Nephron progenitor cell (in vitro differentiated cells): ENCODE measurements around the gene PXK.

Experiments used
- DNase-seq: peaks from one replicate; pipeline ENCODE4 v3.0.0; 2021
- H3K27ac Mint-ChIP-seq: 2 replicates; pipeline ENCODE4 v1.8.0; 2021; ENCODE audit warnings: mild to moderate bottlenecking, moderate library complexity, mixed read lengths
- H3K27me3 Mint-ChIP-seq: 2 replicates; pipeline ENCODE4 v1.8.0; 2021; ENCODE audit warnings: mild to moderate bottlenecking, low read depth, mixed read lengths; ENCODE audit not compliant: poor library complexity
- H3K36me3 Mint-ChIP-seq: 2 replicates; pipeline ENCODE4 v1.8.0; 2021; ENCODE audit warnings: low read depth, mixed read lengths
- H3K4me1 Mint-ChIP-seq: 2 replicates; pipeline ENCODE4 v1.8.0; 2021; ENCODE audit warnings: mixed read lengths
- H3K4me3 Mint-ChIP-seq: 2 replicates; pipeline ENCODE4 v1.8.0; 2021; ENCODE audit warnings: mild to moderate bottlenecking, moderate library complexity, mixed read lengths
- H3K9me3 Mint-ChIP-seq: 2 replicates; pipeline ENCODE4 v1.8.0; 2021; ENCODE audit warnings: mild to moderate bottlenecking, moderate library complexity, mixed read lengths
- CTCF ChIP-seq: fragments of 200-600 bp; sonication (generic); IDR thresholded peaks from 2 replicates; pipeline ENCODE4 v1.5.0; 2021; ENCODE audit warnings: antibody characterized with exemption

Gene PXK

GRCh38 chr3:58463942-58464271 is 131.2 kb downstream of the PXK start:
- TF ChIP-seq CTCF = no peak
- Mint-ChIP-seq H3K4me3 (no peak overlapping the region), H3K36me3 (no peaks in the 10 kb centered on the region), H3K9me3 (no peaks in the 10 kb centered on the region), H3K27ac (no peak overlapping the region), H3K4me1 (peaks cover 21% of the 10 kb centered on the region), H3K27me3 (no peaks in the 10 kb centered on the region)
- DNase-seq = no peak

GRCh38 chr3:58464866-58465265 is 132.2 kb downstream of the PXK start:
- DNase-seq = no peak
- Mint-ChIP-seq H3K4me1 (peaks cover 31% of the 10 kb centered on the region), H3K4me3 (no peak overlapping the region), H3K9me3 (no peaks in the 10 kb centered on the region), H3K27me3 (no peaks in the 10 kb centered on the region), H3K36me3 (no peaks in the 10 kb centered on the region), H3K27ac (no peak overlapping the region)
- TF ChIP-seq CTCF = no peak

- TF ChIP-seq CTCF = no peak
- no peak overlapping the region for H3K4me3 Mint-ChIP-seq
- no peaks in the 10 kb centered on the region for H3K27me3 Mint-ChIP-seq
- H3K4me1 Mint-ChIP-seq = peaks cover 52% of the 10 kb centered on the region
- no peak for DNase-seq
- H3K36me3 Mint-ChIP-seq = no peaks in the 10 kb centered on the region
- no peak overlapping the region for H3K27ac Mint-ChIP-seq
- H3K9me3 Mint-ChIP-seq = no peaks in the 10 kb centered on the region
Measured at GRCh38 chr3:58466899-58467563, 134.3 kb downstream of the PXK start.

- no peaks in the 10 kb centered on the region for H3K9me3 Mint-ChIP-seq
- no peaks in the 10 kb centered on the region for H3K27me3 Mint-ChIP-seq
- DNase-seq = no peak
- H3K4me3 Mint-ChIP-seq = no peak overlapping the region
- TF ChIP-seq CTCF = no peak
- peaks cover 57% of the 10 kb centered on the region for H3K4me1 Mint-ChIP-seq
- H3K36me3 Mint-ChIP-seq = no peaks in the 10 kb centered on the region
- no peak overlapping the region for H3K27ac Mint-ChIP-seq
Measured at GRCh38 chr3:58469096-58469495, 136.4 kb downstream of the PXK start.

GRCh38 chr3:58470363-58471024 is 137.8 kb downstream of the PXK start:
- H3K4me3 Mint-ChIP-seq = peak overlapping the region; percentile 57

More at GRCh38 chr3:58470363-58471024, 137.8 kb downstream of the PXK start:
- no peak for TF ChIP-seq CTCF
- H3K36me3 Mint-ChIP-seq = no peaks in the 10 kb centered on the region
- H3K27ac Mint-ChIP-seq = peak overlapping the region; percentile 94
- DNase-seq = peak; percentile 31
- no peaks in the 10 kb centered on the region for H3K9me3 Mint-ChIP-seq
- peaks cover 71% of the 10 kb centered on the region for H3K4me1 Mint-ChIP-seq
- H3K27me3 Mint-ChIP-seq = no peaks in the 10 kb centered on the region
